ENCODE data around the gene PCDHA12.
"Not testable (repeated sequence)": the region's sequence is repeated elsewhere in the genome, so short reads cannot be mapped to it uniquely, and the experiment has no call there.

Gene PCDHA12

DNA sequence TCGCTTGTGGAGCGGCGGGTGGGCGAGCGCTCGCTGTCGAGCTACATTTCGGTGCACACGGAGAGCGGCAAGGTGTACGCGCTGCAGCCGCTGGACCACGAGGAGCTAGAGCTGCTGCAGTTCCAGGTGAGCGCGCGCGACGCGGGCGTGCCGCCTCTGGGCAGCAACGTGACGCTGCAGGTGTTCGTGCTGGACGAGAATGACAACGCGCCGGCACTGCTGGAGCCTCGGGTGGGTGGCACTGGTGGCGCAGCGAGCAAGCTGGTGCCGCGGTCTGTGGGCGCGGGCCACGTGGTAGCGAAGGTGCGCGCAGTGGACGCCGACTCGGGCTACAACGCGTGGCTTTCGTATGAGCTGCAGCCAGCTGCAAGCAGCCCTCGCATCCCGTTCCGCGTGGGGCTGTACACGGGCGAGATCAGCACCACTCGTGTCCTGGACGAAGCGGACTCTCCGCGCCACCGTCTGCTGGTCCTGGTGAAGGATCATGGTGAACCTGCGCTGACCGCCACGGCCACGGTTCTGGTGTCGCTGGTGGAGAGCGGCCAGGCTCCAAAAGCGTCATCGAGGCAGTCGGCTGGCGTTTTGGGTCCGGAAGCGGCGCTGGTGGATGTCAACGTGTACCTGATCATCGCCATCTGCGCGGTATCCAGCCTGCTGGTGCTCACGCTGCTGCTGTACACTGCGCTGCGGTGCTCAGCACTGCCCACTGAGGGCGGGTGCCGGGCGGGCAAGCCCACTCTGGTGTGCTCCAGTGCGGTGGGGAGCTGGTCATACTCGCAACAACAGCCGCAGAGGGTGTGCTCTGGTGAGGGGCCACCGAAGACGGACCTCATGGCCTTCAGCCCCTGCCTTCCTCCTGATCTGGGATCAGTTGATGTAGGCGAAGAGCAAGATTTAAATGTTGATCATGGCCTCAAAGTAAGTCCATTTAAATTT, 32.0 kb upstream of the PCDHA12 start:
- H3K4me1 ChIP-seq (ENCODE audit: low read depth, poor library complexity, severe bottlenecking), result no peaks in the 10 kb centered on the region
- H3K36me3 ChIP-seq (ENCODE audit: insufficient read depth), result no peaks in the 10 kb centered on the region
- no peak overlapping the region for H3K9ac ChIP-seq
- H3K27ac ChIP-seq, result no peak overlapping the region
- no peak overlapping the region for H3K4me2 ChIP-seq
- H3K79me2 ChIP-seq (ENCODE audit: insufficient read depth, low read depth), result no peaks in the 10 kb centered on the region
- H3K27me3 ChIP-seq (ENCODE audit: insufficient read depth, low read depth), result no peaks in the 10 kb centered on the region
- H4K20me1 ChIP-seq (ENCODE audit: insufficient read depth), result no peaks in the 10 kb centered on the region
- TF ChIP-seq, protein P1, sequence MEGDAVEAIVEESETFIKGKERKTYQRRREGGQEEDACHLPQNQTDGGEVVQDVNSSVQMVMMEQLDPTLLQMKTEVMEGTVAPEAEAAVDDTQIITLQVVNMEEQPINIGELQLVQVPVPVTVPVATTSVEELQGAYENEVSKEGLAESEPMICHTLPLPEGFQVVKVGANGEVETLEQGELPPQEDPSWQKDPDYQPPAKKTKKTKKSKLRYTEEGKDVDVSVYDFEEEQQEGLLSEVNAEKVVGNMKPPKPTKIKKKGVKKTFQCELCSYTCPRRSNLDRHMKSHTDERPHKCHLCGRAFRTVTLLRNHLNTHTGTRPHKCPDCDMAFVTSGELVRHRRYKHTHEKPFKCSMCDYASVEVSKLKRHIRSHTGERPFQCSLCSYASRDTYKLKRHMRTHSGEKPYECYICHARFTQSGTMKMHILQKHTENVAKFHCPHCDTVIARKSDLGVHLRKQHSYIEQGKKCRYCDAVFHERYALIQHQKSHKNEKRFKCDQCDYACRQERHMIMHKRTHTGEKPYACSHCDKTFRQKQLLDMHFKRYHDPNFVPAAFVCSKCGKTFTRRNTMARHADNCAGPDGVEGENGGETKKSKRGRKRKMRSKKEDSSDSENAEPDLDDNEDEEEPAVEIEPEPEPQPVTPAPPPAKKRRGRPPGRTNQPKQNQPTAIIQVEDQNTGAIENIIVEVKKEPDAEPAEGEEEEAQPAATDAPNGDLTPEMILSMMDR (conservative IDR thresholded peaks at IDR 0.05; ENCODE audit: low read depth, low read length), result no peak
- no peak overlapping the region for H3K4me3 ChIP-seq (IDR thresholded peaks at IDR 0.05; ENCODE audit: insufficient read depth, low read depth, low read length)
- no peak overlapping the region for H2AFZ ChIP-seq (ENCODE audit: low read depth)

DNA sequence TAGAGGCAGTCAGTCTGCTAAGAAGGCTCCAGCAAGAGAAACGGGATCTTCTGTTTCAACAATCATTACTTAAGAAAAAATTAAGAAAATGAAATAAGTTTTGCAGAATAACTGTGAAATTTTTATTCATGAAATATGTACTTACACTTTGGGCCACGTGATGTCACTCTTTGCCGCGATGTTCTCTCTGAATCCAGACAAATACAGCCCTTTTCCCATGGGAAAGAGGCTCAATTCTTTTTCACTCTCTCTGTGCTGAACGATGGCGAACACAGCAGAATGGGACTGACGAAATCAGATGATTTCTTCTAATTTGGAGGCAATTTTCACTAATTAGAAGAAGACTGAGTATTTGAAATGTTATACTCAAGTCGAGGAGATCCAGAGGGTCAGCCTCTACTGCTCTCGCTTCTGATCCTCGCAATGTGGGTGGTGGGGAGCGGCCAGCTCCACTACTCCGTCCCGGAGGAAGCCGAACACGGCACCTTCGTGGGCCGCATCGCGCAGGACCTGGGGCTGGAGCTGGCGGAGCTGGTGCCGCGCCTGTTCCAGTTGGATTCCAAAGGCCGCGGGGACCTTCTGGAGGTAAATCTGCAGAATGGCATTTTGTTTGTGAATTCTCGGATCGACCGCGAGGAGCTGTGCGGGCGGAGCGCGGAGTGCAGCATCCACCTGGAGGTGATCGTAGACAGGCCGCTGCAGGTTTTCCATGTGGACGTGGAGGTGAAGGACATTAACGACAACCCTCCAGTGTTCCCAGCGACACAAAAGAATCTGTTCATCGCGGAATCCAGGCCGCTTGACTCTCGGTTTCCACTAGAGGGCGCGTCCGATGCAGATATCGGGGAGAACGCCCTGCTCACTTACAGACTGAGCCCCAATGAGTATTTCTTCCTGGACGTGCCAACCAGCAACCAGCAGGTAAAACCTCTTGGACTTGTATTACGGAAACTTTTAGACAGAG, 26.7 kb upstream of the PCDHA12 start, which contains the start of gene PCDHA9:
PCDHA9 (plus strand) TSS at position 244 of the 964 bp plus-strand sequence; CDS start at position 358, 114 bp downstream.
- not testable (repeated sequence) for H4K20me1 ChIP-seq (ENCODE audit: insufficient read depth); H3K27ac ChIP-seq; H2AFZ ChIP-seq (ENCODE audit: low read depth); H3K27me3 ChIP-seq (ENCODE audit: insufficient read depth, low read depth); H3K79me2 ChIP-seq (ENCODE audit: insufficient read depth, low read depth); H3K4me1 ChIP-seq (ENCODE audit: low read depth, poor library complexity, severe bottlenecking); H3K4me2 ChIP-seq; H3K36me3 ChIP-seq (ENCODE audit: insufficient read depth); H3K4me3 ChIP-seq (IDR thresholded peaks at IDR 0.05; ENCODE audit: insufficient read depth, low read depth, low read length); H3K9ac ChIP-seq

DNA sequence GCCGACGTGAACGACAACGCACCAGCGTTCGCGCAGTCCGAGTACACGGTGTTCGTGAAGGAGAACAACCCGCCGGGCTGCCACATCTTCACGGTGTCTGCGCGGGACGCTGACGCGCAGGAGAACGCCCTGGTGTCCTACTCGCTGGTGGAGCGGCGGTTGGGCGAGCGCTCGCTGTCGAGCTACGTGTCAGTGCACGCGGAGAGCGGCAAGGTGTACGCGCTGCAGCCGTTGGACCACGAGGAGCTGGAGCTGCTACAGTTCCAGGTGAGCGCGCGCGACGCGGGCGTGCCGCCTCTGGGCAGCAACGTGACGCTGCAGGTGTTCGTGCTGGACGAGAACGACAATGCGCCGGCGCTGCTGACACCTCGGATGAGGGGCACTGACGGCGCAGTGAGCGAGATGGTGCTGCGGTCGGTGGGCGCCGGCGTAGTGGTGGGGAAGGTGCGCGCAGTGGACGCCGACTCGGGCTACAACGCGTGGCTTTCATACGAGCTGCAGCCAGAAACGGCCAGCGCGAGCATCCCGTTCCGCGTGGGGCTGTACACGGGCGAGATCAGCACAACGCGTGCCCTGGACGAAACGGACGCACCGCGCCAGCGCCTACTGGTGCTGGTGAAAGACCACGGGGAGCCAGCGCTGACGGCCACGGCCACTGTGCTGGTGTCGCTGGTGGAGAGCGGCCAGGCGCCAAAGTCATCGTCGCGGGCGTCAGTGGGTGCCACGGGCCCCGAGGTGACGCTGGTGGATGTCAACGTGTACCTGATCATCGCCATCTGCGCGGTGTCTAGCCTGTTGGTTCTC, 25.1 kb upstream of the PCDHA12 start:
- H3K27me3 ChIP-seq (ENCODE audit: insufficient read depth, low read depth); H3K79me2 ChIP-seq (ENCODE audit: insufficient read depth, low read depth); H4K20me1 ChIP-seq (ENCODE audit: insufficient read depth); H3K9ac ChIP-seq; H3K27ac ChIP-seq; H3K4me1 ChIP-seq (ENCODE audit: low read depth, poor library complexity, severe bottlenecking); H2AFZ ChIP-seq (ENCODE audit: low read depth); H3K36me3 ChIP-seq (ENCODE audit: insufficient read depth); H3K4me2 ChIP-seq; H3K4me3 ChIP-seq (IDR thresholded peaks at IDR 0.05; ENCODE audit: insufficient read depth, low read depth, low read length): not testable (repeated sequence)

DNA sequence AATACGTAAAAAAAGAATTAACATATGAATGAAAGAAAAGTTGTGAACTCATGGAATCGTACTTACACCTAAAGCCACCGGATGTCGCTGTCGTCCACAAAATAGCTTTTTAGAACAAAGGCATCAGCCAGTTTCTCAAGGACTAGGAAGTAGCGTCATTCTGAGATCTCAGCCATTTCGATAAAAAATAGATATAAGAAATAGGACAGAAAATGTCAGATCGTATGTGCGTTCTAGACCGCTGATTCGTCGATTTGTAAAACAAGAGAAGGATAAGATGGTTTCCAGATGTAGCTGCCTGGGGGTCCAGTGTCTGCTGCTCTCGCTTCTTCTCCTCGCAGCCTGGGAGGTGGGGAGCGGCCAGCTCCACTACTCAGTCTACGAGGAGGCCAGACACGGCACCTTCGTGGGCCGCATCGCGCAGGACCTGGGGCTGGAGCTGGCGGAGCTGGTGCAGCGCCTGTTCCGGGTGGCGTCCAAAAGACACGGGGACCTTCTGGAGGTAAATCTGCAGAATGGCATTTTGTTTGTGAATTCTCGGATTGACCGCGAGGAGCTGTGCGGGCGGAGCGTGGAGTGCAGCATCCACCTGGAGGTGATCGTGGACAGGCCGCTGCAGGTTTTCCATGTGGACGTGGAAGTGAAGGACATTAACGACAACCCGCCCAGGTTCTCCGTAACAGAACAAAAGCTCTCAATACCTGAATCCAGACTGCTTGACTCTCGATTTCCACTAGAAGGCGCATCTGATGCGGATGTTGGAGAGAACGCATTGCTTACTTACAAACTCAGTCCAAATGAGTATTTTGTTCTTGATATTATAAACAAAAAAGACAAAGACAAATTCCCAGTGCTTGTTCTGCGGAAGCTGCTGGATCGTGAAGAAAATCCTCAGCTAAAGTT, 19.1 kb upstream of the PCDHA12 start, which contains the start of gene PCDHA10:
PCDHA10 (plus strand) TSS at position 126 of the 903 bp plus-strand sequence; CDS start at position 278, 152 bp downstream.
- H3K4me2 ChIP-seq, result no peak within 1 kb of the TSS
- H3K36me3 ChIP-seq (ENCODE audit: insufficient read depth), result no peaks in the 10 kb centered on the region
- H3K4me1 ChIP-seq (ENCODE audit: low read depth, poor library complexity, severe bottlenecking), result no peaks in the 10 kb centered on the region
- no peaks in the 10 kb centered on the region for H3K79me2 ChIP-seq (ENCODE audit: insufficient read depth, low read depth)
- no peak within 1 kb of the TSS for H3K27ac ChIP-seq
- no peaks in the 10 kb centered on the region for H3K27me3 ChIP-seq (ENCODE audit: insufficient read depth, low read depth)
- H4K20me1 ChIP-seq (ENCODE audit: insufficient read depth), result no peaks in the 10 kb centered on the region
- no peak within 1 kb of the TSS for H2AFZ ChIP-seq (ENCODE audit: low read depth)
- TF ChIP-seq, protein P1 (conservative IDR thresholded peaks at IDR 0.05; ENCODE audit: low read depth, low read length), result no peak; the same call in 1 of the 2 replicates
- H3K9ac ChIP-seq, result no peak within 1 kb of the TSS
- H3K4me3 ChIP-seq (IDR thresholded peaks at IDR 0.05; ENCODE audit: insufficient read depth, low read depth, low read length), result no peak within 1 kb of the TSS
